GM19397 (cell line): ENCODE data around the gene SCAF1.

Experiments
- ATAC-seq: cut with Tn5 transposase; IDR thresholded peaks from one replicate; pipeline ENCODE4 v1.9.1; 2021; ENCODE audit warnings: mild to moderate bottlenecking, moderate library complexity; ENCODE audit not compliant: unreplicated experiment

SCAF1 gene

GRCh38 chr19:49704888-49705642, 63.1 kb downstream of the SCAF1 start:
- no peak for ATAC-seq

GRCh38 chr19:49705919-49706318, 63.9 kb downstream of the SCAF1 start:
- no peak for ATAC-seq
